H1 (cell line): ENCODE results near the gene UBXN11. TPM values are rescaled to one million over a fixed set of nuclear protein-coding genes. Genes with fewer than 3 reads are reported as not detected.

Experiments
- CHD1 ChIP-seq: IDR thresholded peaks from 2 replicates; pipeline ENCODE4 v1.6.1; 2012; ENCODE audit warnings: low read depth, low read length, improper control_type of control experiment
- JUN ChIP-seq: IDR thresholded peaks from 2 replicates; pipeline ENCODE4 v1.6.1; 2011; ENCODE audit warnings: low read depth, mild to moderate bottlenecking, improper control_type of control experiment, low read length
- JUND ChIP-seq: IDR thresholded peaks from 2 replicates; pipeline ENCODE4 v1.6.1; 2011; ENCODE audit warnings: mild to moderate bottlenecking, improper control_type of control experiment, low read length
- KDM5A ChIP-seq: fragments of 200-600 bp; IDR thresholded peaks from 2 replicates; pipeline ENCODE4 v1.7.1; 2012; ENCODE audit warnings: mild to moderate bottlenecking, low read length, inconsistent platforms, mixed read lengths
- POLR2AphosphoS5 ChIP-seq: IDR thresholded peaks from 2 replicates; pipeline ENCODE4 v1.6.1; 2011; ENCODE audit warnings: low read depth, low read length
- RBBP5 ChIP-seq: IDR thresholded peaks from 2 replicates; pipeline ENCODE4 v1.7.1; 2012; ENCODE audit warnings: low read depth, mild to moderate bottlenecking, inconsistent platforms, low read length, moderate library complexity, borderline replicate concordance
- SIRT6 ChIP-seq: IDR thresholded peaks from one replicate; pipeline ENCODE4 v1.7.1; 2012; ENCODE audit warnings: low read length, inconsistent platforms
- SP2 ChIP-seq: IDR thresholded peaks from 2 replicates; pipeline ENCODE4 v1.6.1; 2012; ENCODE audit warnings: mild to moderate bottlenecking, low read length, inconsistent platforms
- SUZ12 ChIP-seq: fragments of 200-600 bp; sonication (generic); IDR thresholded peaks from 2 replicates; pipeline ENCODE4 v1.6.1; 2012; ENCODE audit warnings: mild to moderate bottlenecking, inconsistent platforms, low read length, moderate library complexity, mixed read lengths
- TEAD4 ChIP-seq: IDR thresholded peaks from 2 replicates; pipeline ENCODE4 v1.6.1; 2012; ENCODE audit warnings: low read depth, low read length, inconsistent platforms, mixed read lengths
- polyA plus RNA-seq, 7 experiments: library from polyadenylated mRNA; depleted of rRNA in 3 of 7; stranded (reverse) in 5 of 7; unstranded in 2 of 7; fragments of >200 nt in 5 of 7; fragments of 200-250 nt in 2 of 7; gene quantifications; 1 replicate in 5 of 7; 2 replicates in 1 of 7; 4 replicates in 1 of 7; pipeline versions ENCODE4 v1.2.1 to v1.2.3, GENCODE V29; 2011 to 2013; ENCODE audit warnings: missing spikeins in 2 of 7, mixed read lengths in 2 of 7
- total RNA-seq: library from RNA; stranded (reverse); fragmentation: NEBNext Ultra II Directional; extraction: Animal tissue kit (Norgen Biotek cat#: 25700); gene quantifications from 2 replicates; pipeline ENCODE4 v1.2.1, GENCODE V29; 2021
- TF ChIP-seq, protein P1 (sequence below): fragments of 300-600 bp; sonication (generic); IDR thresholded peaks from 2 replicates; pipeline ENCODE4 v1.7.1; 2012; ENCODE audit warnings: low read length, moderate library complexity, mild to moderate bottlenecking, inconsistent platforms; ENCODE audit not compliant: insufficient replicate concordance

Gene UBXN11
- total and polyA plus RNA-seq, 2 of the 8 experiments (the other 6 are each of a cell fraction or from before 2014, with no cell fraction given): 6.3 to 10.4 TPM

DNA sequence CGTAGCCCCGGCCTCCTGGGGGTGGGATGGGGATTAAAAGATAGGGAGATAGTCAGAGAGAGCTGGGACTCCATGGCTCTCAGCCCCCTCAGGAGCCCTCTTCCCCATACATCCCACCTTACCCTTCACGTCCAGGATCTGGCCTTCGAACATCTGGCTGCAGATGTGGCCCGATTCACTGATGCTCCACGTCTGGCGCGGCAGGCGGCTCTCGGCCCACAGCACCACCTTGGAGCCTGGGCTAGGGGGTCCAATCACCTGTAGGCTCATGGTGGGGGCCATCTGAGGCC, 15.6 kb upstream of the UBXN11 start (continued):
- TF ChIP-seq, protein P1, sequence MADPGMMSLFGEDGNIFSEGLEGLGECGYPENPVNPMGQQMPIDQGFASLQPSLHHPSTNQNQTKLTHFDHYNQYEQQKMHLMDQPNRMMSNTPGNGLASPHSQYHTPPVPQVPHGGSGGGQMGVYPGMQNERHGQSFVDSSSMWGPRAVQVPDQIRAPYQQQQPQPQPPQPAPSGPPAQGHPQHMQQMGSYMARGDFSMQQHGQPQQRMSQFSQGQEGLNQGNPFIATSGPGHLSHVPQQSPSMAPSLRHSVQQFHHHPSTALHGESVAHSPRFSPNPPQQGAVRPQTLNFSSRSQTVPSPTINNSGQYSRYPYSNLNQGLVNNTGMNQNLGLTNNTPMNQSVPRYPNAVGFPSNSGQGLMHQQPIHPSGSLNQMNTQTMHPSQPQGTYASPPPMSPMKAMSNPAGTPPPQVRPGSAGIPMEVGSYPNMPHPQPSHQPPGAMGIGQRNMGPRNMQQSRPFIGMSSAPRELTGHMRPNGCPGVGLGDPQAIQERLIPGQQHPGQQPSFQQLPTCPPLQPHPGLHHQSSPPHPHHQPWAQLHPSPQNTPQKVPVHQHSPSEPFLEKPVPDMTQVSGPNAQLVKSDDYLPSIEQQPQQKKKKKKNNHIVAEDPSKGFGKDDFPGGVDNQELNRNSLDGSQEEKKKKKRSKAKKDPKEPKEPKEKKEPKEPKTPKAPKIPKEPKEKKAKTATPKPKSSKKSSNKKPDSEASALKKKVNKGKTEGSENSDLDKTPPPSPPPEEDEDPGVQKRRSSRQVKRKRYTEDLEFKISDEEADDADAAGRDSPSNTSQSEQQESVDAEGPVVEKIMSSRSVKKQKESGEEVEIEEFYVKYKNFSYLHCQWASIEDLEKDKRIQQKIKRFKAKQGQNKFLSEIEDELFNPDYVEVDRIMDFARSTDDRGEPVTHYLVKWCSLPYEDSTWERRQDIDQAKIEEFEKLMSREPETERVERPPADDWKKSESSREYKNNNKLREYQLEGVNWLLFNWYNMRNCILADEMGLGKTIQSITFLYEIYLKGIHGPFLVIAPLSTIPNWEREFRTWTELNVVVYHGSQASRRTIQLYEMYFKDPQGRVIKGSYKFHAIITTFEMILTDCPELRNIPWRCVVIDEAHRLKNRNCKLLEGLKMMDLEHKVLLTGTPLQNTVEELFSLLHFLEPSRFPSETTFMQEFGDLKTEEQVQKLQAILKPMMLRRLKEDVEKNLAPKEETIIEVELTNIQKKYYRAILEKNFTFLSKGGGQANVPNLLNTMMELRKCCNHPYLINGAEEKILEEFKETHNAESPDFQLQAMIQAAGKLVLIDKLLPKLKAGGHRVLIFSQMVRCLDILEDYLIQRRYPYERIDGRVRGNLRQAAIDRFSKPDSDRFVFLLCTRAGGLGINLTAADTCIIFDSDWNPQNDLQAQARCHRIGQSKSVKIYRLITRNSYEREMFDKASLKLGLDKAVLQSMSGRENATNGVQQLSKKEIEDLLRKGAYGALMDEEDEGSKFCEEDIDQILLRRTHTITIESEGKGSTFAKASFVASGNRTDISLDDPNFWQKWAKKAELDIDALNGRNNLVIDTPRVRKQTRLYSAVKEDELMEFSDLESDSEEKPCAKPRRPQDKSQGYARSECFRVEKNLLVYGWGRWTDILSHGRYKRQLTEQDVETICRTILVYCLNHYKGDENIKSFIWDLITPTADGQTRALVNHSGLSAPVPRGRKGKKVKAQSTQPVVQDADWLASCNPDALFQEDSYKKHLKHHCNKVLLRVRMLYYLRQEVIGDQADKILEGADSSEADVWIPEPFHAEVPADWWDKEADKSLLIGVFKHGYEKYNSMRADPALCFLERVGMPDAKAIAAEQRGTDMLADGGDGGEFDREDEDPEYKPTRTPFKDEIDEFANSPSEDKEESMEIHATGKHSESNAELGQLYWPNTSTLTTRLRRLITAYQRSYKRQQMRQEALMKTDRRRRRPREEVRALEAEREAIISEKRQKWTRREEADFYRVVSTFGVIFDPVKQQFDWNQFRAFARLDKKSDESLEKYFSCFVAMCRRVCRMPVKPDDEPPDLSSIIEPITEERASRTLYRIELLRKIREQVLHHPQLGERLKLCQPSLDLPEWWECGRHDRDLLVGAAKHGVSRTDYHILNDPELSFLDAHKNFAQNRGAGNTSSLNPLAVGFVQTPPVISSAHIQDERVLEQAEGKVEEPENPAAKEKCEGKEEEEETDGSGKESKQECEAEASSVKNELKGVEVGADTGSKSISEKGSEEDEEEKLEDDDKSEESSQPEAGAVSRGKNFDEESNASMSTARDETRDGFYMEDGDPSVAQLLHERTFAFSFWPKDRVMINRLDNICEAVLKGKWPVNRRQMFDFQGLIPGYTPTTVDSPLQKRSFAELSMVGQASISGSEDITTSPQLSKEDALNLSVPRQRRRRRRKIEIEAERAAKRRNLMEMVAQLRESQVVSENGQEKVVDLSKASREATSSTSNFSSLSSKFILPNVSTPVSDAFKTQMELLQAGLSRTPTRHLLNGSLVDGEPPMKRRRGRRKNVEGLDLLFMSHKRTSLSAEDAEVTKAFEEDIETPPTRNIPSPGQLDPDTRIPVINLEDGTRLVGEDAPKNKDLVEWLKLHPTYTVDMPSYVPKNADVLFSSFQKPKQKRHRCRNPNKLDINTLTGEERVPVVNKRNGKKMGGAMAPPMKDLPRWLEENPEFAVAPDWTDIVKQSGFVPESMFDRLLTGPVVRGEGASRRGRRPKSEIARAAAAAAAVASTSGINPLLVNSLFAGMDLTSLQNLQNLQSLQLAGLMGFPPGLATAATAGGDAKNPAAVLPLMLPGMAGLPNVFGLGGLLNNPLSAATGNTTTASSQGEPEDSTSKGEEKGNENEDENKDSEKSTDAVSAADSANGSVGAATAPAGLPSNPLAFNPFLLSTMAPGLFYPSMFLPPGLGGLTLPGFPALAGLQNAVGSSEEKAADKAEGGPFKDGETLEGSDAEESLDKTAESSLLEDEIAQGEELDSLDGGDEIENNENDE: no peak
- TF ChIP-seq RBBP5 (no peak), JUN (no peak), JUND (no peak), TEAD4 (no peak), POLR2AphosphoS5 (no peak), SUZ12 (no peak), SIRT6 (no peak), SP2 (no peak), CHD1 (no peak), KDM5A (no peak)
